HFFc6 (cell line): Measurements from ENCODE around the gene ANO4. TPM values are rescaled to one million over a fixed set of nuclear protein-coding genes. Genes with fewer than 3 reads are reported as not detected.

Source experiments
- DNase-seq: peaks from one replicate; pipeline ENCODE4 v3.0.0-alpha.2; 2018
- H3K27ac Mint-ChIP-seq: 2 replicates; pipeline ENCODE4 v1.8.0; 2020; ENCODE audit warnings: mild to moderate bottlenecking, mixed read lengths
- H3K27me3 Mint-ChIP-seq: 2 replicates; pipeline ENCODE4 v1.8.0; 2021; ENCODE audit warnings: mild to moderate bottlenecking, moderate library complexity, mixed read lengths; ENCODE audit not compliant: insufficient read depth
- H3K36me3 Mint-ChIP-seq: 2 replicates; pipeline ENCODE4 v1.8.0; 2021; ENCODE audit warnings: low read depth, mixed read lengths
- H3K4me1 Mint-ChIP-seq: 2 replicates; pipeline ENCODE4 v1.8.0; 2020; ENCODE audit warnings: low read depth, mixed read lengths
- H3K4me3 Mint-ChIP-seq: 2 replicates; pipeline ENCODE4 v1.8.0; 2020; ENCODE audit warnings: mild to moderate bottlenecking, moderate library complexity, mixed read lengths
- H3K9me3 Mint-ChIP-seq: 2 replicates; pipeline ENCODE4 v1.8.0; 2020; ENCODE audit warnings: mild to moderate bottlenecking, mixed read lengths
- total RNA-seq, 6 experiments: library from RNA; stranded (reverse); fragmentation: NEBNext Ultra II Directional; extraction: Animal tissue kit (Norgen Biotek cat#: 25700); gene quantifications; 2 replicates in 1 of 6; 3 replicates in 5 of 6; pipeline ENCODE4 v1.2.3, GENCODE V29; 2021
- TF ChIP-seq, protein P1 (sequence below): fragments of 200-600 bp; sonication (generic); IDR thresholded peaks from 2 replicates; pipeline ENCODE4 v1.5.0; 2021; ENCODE audit warnings: antibody characterized with exemption, mild to moderate bottlenecking

ANO4 gene
- total RNA-seq, 6 experiments from 2014 or later: not detected

DNA sequence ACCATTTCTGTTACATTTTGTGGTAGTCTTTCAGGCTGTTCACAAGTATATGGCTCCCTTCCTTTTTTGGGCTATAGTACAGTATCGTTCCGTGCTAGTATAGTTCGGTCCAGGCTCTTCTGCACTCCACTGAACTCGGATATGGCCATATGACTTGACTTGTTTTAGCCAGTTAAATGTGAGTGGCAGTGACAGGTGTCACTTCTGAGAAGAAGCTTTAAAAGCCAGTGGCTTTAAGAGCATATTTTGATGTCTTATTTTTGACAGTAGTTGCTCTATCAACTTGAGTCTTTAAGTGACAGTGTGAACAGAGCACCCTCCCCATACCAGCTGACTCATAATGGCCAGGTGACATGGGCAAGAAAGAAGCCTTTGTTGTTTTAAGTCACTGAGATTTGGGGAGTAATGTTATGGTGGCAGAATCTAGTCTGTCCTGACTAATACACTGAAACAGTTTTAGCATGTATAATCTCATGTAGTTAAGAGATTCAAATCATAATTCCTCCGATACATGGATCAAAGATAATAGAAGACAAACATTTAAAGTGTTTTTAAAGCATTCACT lies 64.6 kb downstream of the ANO4 start:
- Mint-ChIP-seq H3K27me3 (no peaks in the 10 kb centered on the region), H3K9me3 (peaks cover 33% of the 10 kb centered on the region), H3K27ac (no peak overlapping the region), H3K4me1 (no peaks in the 10 kb centered on the region), H3K36me3 (no peaks in the 10 kb centered on the region), H3K4me3 (no peak overlapping the region)
- TF ChIP-seq, protein P1, sequence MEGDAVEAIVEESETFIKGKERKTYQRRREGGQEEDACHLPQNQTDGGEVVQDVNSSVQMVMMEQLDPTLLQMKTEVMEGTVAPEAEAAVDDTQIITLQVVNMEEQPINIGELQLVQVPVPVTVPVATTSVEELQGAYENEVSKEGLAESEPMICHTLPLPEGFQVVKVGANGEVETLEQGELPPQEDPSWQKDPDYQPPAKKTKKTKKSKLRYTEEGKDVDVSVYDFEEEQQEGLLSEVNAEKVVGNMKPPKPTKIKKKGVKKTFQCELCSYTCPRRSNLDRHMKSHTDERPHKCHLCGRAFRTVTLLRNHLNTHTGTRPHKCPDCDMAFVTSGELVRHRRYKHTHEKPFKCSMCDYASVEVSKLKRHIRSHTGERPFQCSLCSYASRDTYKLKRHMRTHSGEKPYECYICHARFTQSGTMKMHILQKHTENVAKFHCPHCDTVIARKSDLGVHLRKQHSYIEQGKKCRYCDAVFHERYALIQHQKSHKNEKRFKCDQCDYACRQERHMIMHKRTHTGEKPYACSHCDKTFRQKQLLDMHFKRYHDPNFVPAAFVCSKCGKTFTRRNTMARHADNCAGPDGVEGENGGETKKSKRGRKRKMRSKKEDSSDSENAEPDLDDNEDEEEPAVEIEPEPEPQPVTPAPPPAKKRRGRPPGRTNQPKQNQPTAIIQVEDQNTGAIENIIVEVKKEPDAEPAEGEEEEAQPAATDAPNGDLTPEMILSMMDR: no peak
- no peak for DNase-seq

DNA sequence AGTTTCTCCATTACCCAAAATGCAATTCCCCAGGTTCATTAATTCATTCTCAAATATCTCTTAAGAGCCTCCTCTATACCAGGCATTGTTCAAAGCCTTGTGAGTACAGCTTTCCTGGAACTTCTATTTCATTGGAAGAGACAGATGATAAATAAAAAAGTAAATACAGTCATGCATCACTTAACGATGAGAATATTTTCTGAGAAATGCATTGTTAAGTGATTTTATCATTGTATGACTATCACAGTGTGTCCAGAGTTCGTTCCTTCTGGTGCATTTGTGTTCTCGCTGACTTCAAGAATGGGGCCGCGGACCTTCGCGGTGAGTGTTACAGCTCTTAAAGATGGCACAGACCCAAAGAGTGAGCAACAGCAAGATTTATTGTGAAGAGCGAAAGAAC lies 66.0 kb downstream of the ANO4 start:
- Mint-ChIP-seq H3K27me3 (no peaks in the 10 kb centered on the region), H3K4me1 (no peaks in the 10 kb centered on the region), H3K27ac (no peak overlapping the region), H3K9me3 (peaks cover 37% of the 10 kb centered on the region), H3K4me3 (no peak overlapping the region), H3K36me3 (no peaks in the 10 kb centered on the region)
- TF ChIP-seq, protein P1: no peak
- no peak for DNase-seq

DNA sequence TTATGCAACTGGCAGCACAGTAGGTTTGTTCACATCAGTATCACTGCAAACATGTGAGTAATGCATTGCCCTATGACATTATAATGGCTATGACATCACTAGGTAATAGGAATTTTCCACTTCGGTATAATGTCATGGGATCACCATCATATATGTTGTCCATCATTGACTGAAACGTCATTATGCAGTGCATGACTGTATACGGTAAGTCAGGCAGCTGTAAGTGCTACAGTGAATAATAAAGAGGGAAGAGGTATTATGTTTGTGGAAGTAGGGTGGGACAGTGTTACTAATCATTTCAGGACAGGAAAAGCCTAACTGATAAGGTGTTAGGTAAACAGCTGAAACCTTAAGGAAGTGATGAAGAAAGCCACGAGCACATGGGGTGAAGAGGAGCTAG lies 68.1 kb downstream of the ANO4 start:
- DNase-seq: no peak
- Mint-ChIP-seq H3K4me1 (no peaks in the 10 kb centered on the region), H3K27ac (no peak overlapping the region), H3K4me3 (no peak overlapping the region), H3K9me3 (peaks cover 23% of the 10 kb centered on the region), H3K36me3 (no peaks in the 10 kb centered on the region), H3K27me3 (no peaks in the 10 kb centered on the region)
- TF ChIP-seq, protein P1: no peak

- Mint-ChIP-seq H3K27ac (no peak overlapping the region), H3K4me1 (no peaks in the 10 kb centered on the region), H3K36me3 (no peaks in the 10 kb centered on the region), H3K27me3 (no peaks in the 10 kb centered on the region), H3K9me3 (peaks cover 24% of the 10 kb centered on the region), H3K4me3 (no peak overlapping the region)
- TF ChIP-seq, protein P1: no peak
- no peak for DNase-seq
These were observed 69.8 kb downstream of the ANO4 start for GRCh38 chr12:100864366-100864765.

DNA sequence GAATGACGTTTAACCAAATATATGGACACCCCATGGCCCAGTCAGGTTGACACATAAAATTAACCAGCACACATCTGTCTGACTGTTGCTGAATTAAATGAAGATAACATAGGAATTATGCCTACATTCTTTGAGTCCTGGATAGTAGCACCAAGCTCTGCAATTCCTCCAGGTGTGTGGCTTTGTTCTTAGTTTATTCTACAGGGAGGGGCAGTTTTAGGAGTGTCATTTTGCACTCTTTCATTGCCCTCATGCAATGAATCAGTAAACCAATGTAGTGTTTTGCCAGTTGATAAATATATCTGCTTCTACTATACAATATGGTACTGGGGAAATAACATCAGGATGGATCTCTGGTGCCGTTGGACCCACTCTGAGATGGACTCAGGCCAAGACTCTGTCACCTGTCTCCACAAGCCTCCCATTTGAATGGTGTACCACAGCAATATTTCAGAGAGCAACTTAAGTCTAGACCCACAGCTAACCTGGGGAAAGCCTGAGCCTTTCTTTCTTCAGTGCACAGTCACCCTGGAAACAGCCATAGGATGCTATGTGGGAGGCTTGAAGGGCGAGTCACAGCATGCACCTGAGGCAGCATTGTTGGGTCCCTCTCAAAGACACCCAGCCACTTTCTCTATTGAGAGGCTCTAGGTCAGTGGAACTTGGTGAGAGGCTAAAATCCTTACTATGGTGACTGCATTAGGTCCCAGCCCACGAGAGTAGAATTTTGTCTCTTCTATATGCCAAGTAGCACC lies 73.2 kb downstream of the ANO4 start:
- Mint-ChIP-seq H3K27me3 (no peaks in the 10 kb centered on the region), H3K9me3 (peaks cover 22% of the 10 kb centered on the region), H3K36me3 (no peaks in the 10 kb centered on the region), H3K27ac (no peak overlapping the region), H3K4me3 (no peak overlapping the region), H3K4me1 (no peaks in the 10 kb centered on the region)
- no peak for DNase-seq
- TF ChIP-seq, protein P1: no peak
